ENCODE measurements around the gene C1orf116.
A peak's percentile ranks its signal among the peaks of the same experiment; 100 is the strongest.

Gene C1orf116

GRCh38 chr1:206986402-206986801 lies 46.2 kb downstream of the C1orf116 start:
- no peak for DNase-seq

- DNase-seq, result no peak
Measured at GRCh38 chr1:206985162-206985749, 47.3 kb downstream of the C1orf116 start.

- peak; percentile 17 for DNase-seq
Measured at GRCh38 chr1:206982216-206982615, 50.3 kb downstream of the C1orf116 start.

- no peak for DNase-seq
Measured at GRCh38 chr1:206979379-206980043, 53.0 kb downstream of the C1orf116 start.

- no peak for DNase-seq
Measured at GRCh38 chr1:206978259-206978658, 54.3 kb downstream of the C1orf116 start.

- no peak for DNase-seq
Measured at GRCh38 chr1:206975306-206975705, 57.2 kb downstream of the C1orf116 start.

GRCh38 chr1:206974140-206974539 lies 58.4 kb downstream of the C1orf116 start:
- DNase-seq, result no peak

GRCh38 chr1:206972728-206973127 lies 59.8 kb downstream of the C1orf116 start:
- DNase-seq, result no peak

GRCh38 chr1:206971029-206971655 lies 61.4 kb downstream of the C1orf116 start:
- no peak for DNase-seq

GRCh38 chr1:206970446-206970845 lies 62.1 kb downstream of the C1orf116 start, which contains the start of gene FCAMR:
TSS of gene FCAMR (minus strand) at chr1:206970460. CDS start at chr1:206970125, 335 bp downstream.
- DNase-seq, result no peak

- DNase-seq, result no peak
Measured at GRCh38 chr1:206969090-206969489, 63.5 kb downstream of the C1orf116 start.

Data from NCI-H1436 (cell line).